Lung microvascular endothelial cell (primary cell): ENCODE results near the gene OSM. TPM values are rescaled to one million over a fixed set of nuclear protein-coding genes. Genes with fewer than 3 reads are reported as not detected.

ENCODE experiments used
- DNase-seq, 2 donors: peaks; one replicate each; pipeline versions ENCODE4 v3.0.0 to v3.0.0-alpha.2; 2010; ENCODE audit warnings: low read depth in 2 of 2
- total RNA-seq: library from RNA; depleted of rRNA; stranded (reverse); fragments of >200 nt; gene quantifications from 2 replicates; pipeline ENCODE4 v1.2.1, GENCODE V29; 2014

OSM gene
- total RNA-seq, 1 donor from 2014 or later, result not detected

GRCh38 chr22:30265131-30265720 is 1.4 kb downstream of the OSM start:
- no peak for DNase-seq

GRCh38 chr22:30263883-30264282 is 2.8 kb downstream of the OSM start:
- DNase-seq, result no peak

GRCh38 chr22:30262917-30263741 is 3.5 kb downstream of the OSM start:
- DNase-seq, result peak; percentile 67 to 74

GRCh38 chr22:30262112-30262511 is 4.5 kb downstream of the OSM start:
- no peak for DNase-seq

GRCh38 chr22:30261134-30261533 is 5.5 kb downstream of the OSM start:
- DNase-seq, result no peak

- DNase-seq, result no peak
Measured at GRCh38 chr22:30260682-30261081, 6.0 kb downstream of the OSM start.

GRCh38 chr22:30260276-30260675 is 6.4 kb downstream of the OSM start:
- DNase-seq, result no peak

- DNase-seq, result no peak
Measured at GRCh38 chr22:30254314-30254713, 12.3 kb downstream of the OSM start.

- peak; percentile 72 to 77 for DNase-seq
Measured at GRCh38 chr22:30253205-30253852, 13.3 kb downstream of the OSM start.

GRCh38 chr22:30252411-30253204 is 14.0 kb downstream of the OSM start:
- DNase-seq, result no peak

GRCh38 chr22:30251711-30252110 is 14.9 kb downstream of the OSM start:
- peak in 1 of 2 donors; percentile 65 for DNase-seq

GRCh38 chr22:30250661-30251267 is 15.9 kb downstream of the OSM start:
- DNase-seq, result peak in 1 of 2 donors; percentile 39

- no peak for DNase-seq
Measured at GRCh38 chr22:30250039-30250565, 16.5 kb downstream of the OSM start.

- DNase-seq, result no peak
Measured at GRCh38 chr22:30249049-30250038, 17.3 kb downstream of the OSM start.

- DNase-seq, result no peak
Measured at GRCh38 chr22:30248484-30248883, 18.2 kb downstream of the OSM start.

- no peak for DNase-seq
Measured at GRCh38 chr22:30247974-30248373, 18.7 kb downstream of the OSM start.

- DNase-seq, result no peak
Measured at GRCh38 chr22:30247561-30247960, 19.1 kb downstream of the OSM start.

GRCh38 chr22:30246814-30247376 is 19.8 kb downstream of the OSM start:
- peak; percentile 40 to 46 for DNase-seq
